ENCODE results near the gene ATOH8.

- no peak for TF ChIP-seq POLR2A (IDR thresholded peaks at IDR 0.05)
- TF ChIP-seq EP300 (IDR thresholded peaks at IDR 0.05): no peak
- TF ChIP-seq CTCF (IDR thresholded peaks at IDR 0.05): no peak
- no peak for TF ChIP-seq POLR2AphosphoS5 (IDR thresholded peaks at IDR 0.05)
Observed at GRCh38 chr2:85800586-85800985, 46.8 kb downstream of the ATOH8 start.
